Loucy (cell line): ENCODE results near the gene MCU.

Experiments
- H2AFZ ChIP-seq: fragments of 200-600 bp; sonication (generic); 2 replicates; pipeline ENCODE4 v1.6.0; 2016; ENCODE audit warnings: antibody characterized with exemption, mild to moderate bottlenecking, low read length, moderate library complexity
- H3F3A ChIP-seq: fragments of 200-600 bp; 2 replicates; pipeline ENCODE4 v1.6.0; 2016; ENCODE audit warnings: antibody characterized with exemption, low read depth, mild to moderate bottlenecking
- H3K27me3 ChIP-seq: fragments of 200-600 bp; sonication (generic); 2 replicates; pipeline ENCODE4 v1.6.1; 2014; ENCODE audit warnings: low read length, mild to moderate bottlenecking; ENCODE audit not compliant: insufficient read depth, poor library complexity, severe bottlenecking
- H3K36me3 ChIP-seq: fragments of 200-600 bp; sonication (generic); 2 replicates; pipeline ENCODE4 v1.6.1; 2016; ENCODE audit warnings: low read length; ENCODE audit not compliant: insufficient read depth
- H3K4me1 ChIP-seq: fragments of 200-600 bp; sonication (generic); 2 replicates; pipeline ENCODE4 v1.5.1; 2014; ENCODE audit warnings: low read length, mild to moderate bottlenecking; ENCODE audit not compliant: insufficient read depth, poor library complexity, severe bottlenecking
- H3K4me2 ChIP-seq: fragments of 200-600 bp; sonication (generic); 2 replicates; pipeline ENCODE4 v1.6.0; 2014; ENCODE audit warnings: antibody characterized with exemption, low read length, low read depth, mild to moderate bottlenecking; ENCODE audit not compliant: poor library complexity, severe bottlenecking
- H3K4me3 ChIP-seq: fragments of 200-600 bp; sonication (generic); 2 replicates; pipeline ENCODE4 v1.5.1; 2014; ENCODE audit warnings: low read length, mild to moderate bottlenecking, mixed read lengths; ENCODE audit not compliant: poor library complexity, severe bottlenecking
- H3K79me2 ChIP-seq: fragments of 200-600 bp; sonication (generic); 2 replicates; pipeline ENCODE4 v1.6.1; 2014; ENCODE audit warnings: low read length; ENCODE audit not compliant: insufficient read depth
- H3K9ac ChIP-seq: fragments of 200-600 bp; sonication (generic); 2 replicates; pipeline ENCODE4 v1.6.0; 2014; ENCODE audit warnings: mild to moderate bottlenecking, low read depth, low read length, moderate library complexity; ENCODE audit not compliant: poor library complexity, severe bottlenecking
- H3K9me2 ChIP-seq: fragments of 200-600 bp; sonication (generic); replicated peaks from 2 replicates; pipeline ENCODE4 v1.6.1; 2016; ENCODE audit warnings: low read depth, low read length, mixed read lengths
- H3K9me3 ChIP-seq: fragments of 200-600 bp; sonication (generic); 2 replicates; pipeline ENCODE4 v1.6.1; 2014; ENCODE audit warnings: mild to moderate bottlenecking, antibody characterized with exemption, low read length, low read depth; ENCODE audit not compliant: insufficient read depth
- H4K20me1 ChIP-seq: fragments of 200-600 bp; sonication (generic); 2 replicates; pipeline ENCODE4 v1.6.0; 2014; ENCODE audit warnings: antibody characterized with exemption, low read length, mild to moderate bottlenecking; ENCODE audit not compliant: insufficient read depth, poor library complexity, severe bottlenecking
- CTCF ChIP-seq: fragments of 200-600 bp; sonication (generic); conservative IDR thresholded peaks from 2 replicates; pipeline ENCODE4 v1.5.1; 2014; ENCODE audit warnings: mild to moderate bottlenecking, antibody characterized with exemption, low read length
- EZH2phosphoT487 ChIP-seq: fragments of 200-600 bp; IDR thresholded peaks from 2 replicates; pipeline ENCODE4 v1.6.1; 2018; ENCODE audit warnings: antibody characterized with exemption, mild to moderate bottlenecking, moderate library complexity, borderline replicate concordance

MCU gene

DNA sequence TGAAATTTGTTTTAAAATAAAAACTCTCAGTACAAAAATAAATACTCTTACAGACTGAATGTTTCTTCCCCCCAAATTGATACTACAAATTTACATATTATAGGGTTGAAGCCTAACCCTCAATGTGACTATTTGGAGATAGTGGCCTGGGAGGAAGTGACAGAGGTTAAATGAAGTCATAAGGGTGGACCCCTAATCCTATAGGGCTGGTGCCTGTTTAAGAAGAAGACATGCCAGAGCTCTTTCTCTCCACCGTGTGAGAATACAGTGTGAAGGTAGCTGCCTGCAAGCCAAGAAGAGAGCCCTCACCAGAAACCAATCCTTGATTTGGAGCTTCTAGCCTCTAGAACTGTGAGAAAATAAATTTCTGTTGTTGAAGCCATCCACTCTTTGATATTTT lies 67.6 kb downstream of the MCU start:
- no peaks in the 10 kb centered on the region for H3K79me2 ChIP-seq
- no peaks in the 10 kb centered on the region for H3K36me3 ChIP-seq
- no peaks in the 10 kb centered on the region for H3K9me2 ChIP-seq
- H3K9ac ChIP-seq, result no peak overlapping the region
- peaks cover 4% of the 10 kb centered on the region for H3K4me1 ChIP-seq
- no peak overlapping the region for H3K4me3 ChIP-seq
- peaks cover 4% of the 10 kb centered on the region for H4K20me1 ChIP-seq
- TF ChIP-seq CTCF, result no peak
- no peak for TF ChIP-seq EZH2phosphoT487
- H3K4me2 ChIP-seq, result no peak overlapping the region
- no peak overlapping the region for H2AFZ ChIP-seq
- no peaks in the 10 kb centered on the region for H3K27me3 ChIP-seq
- H3F3A ChIP-seq, result no peaks in the 10 kb centered on the region
- H3K9me3 ChIP-seq, result no peaks in the 10 kb centered on the region

GRCh38 chr10:72761498-72761897 lies 69.6 kb downstream of the MCU start:
- no peaks in the 10 kb centered on the region for H3K36me3 ChIP-seq
- no peak overlapping the region for H3K9ac ChIP-seq
- H3K4me3 ChIP-seq, result no peak overlapping the region
- H3K9me3 ChIP-seq, result no peaks in the 10 kb centered on the region
- H3K27me3 ChIP-seq, result no peaks in the 10 kb centered on the region
- no peaks in the 10 kb centered on the region for H3F3A ChIP-seq
- no peak overlapping the region for H3K4me2 ChIP-seq
- no peaks in the 10 kb centered on the region for H3K4me1 ChIP-seq
- peaks cover 4% of the 10 kb centered on the region for H4K20me1 ChIP-seq
- TF ChIP-seq CTCF, result no peak
- TF ChIP-seq EZH2phosphoT487, result no peak
- H3K79me2 ChIP-seq, result no peaks in the 10 kb centered on the region
- no peaks in the 10 kb centered on the region for H3K9me2 ChIP-seq
- H2AFZ ChIP-seq, result no peak overlapping the region

- H3K9ac ChIP-seq, result no peak overlapping the region
- H4K20me1 ChIP-seq, result peaks cover 4% of the 10 kb centered on the region
- no peaks in the 10 kb centered on the region for H3K4me1 ChIP-seq
- no peaks in the 10 kb centered on the region for H3K27me3 ChIP-seq
- H3K79me2 ChIP-seq, result no peaks in the 10 kb centered on the region
- no peaks in the 10 kb centered on the region for H3K9me3 ChIP-seq
- TF ChIP-seq CTCF (no peak), EZH2phosphoT487 (no peak)
- no peak overlapping the region for H2AFZ ChIP-seq
- H3F3A ChIP-seq, result no peaks in the 10 kb centered on the region
- no peak overlapping the region for H3K4me2 ChIP-seq
- H3K36me3 ChIP-seq, result no peaks in the 10 kb centered on the region
- no peaks in the 10 kb centered on the region for H3K9me2 ChIP-seq
- no peak overlapping the region for H3K4me3 ChIP-seq
Measured at GRCh38 chr10:72762042-72762441, 70.1 kb downstream of the MCU start.
